ENCODE data around the gene CTDNEP1. TPM values are rescaled to one million over a fixed set of nuclear protein-coding genes. Genes with fewer than 3 reads are reported as not detected.
A peak's percentile ranks its signal among the peaks of the same experiment; 100 is the strongest.

Gene CTDNEP1
- total RNA-seq, 2 donors from 2014 or later = 79.5 to 89.2 TPM

DNA sequence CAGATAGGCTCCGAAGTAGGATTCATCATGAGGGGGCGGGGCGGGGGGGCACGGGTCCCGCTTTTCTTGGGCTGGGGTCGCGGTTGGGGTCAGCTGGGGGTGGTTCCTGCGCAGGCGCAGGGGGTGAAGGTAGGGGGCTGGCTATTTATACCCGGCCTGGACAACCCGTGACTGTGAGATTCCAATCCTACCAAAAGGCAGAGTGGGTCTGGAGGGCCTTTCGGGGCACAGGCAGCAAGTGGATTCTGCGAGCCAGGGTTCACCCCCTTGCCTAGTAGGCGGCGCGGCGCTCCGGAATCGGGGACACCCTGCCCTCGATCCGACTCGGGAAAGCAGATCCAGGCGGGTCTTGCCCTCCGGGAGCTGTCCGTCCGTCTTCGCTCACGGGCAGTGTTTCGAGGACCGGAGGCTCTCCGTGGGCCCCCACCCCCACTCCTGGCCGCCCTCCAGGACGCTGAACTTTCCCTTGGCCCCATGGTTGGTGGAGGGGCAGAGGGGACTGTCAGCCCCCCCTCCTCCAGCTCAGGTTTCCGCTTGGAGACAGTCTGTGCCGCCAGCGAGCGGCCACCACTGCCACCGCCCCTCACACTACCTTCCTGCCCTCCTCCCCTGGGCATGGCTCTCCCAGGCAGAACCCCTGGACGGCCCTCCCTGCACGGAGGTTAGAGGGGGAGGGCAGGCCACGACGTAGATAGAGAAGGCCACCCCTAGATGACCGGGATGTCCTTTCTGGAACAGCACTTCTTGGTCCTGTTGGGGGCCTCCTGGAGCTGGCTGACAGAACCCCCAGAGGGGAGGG, 30.6 kb upstream of the CTDNEP1 start:
- intact Hi-C loops (cut with DNase I) = loop anchor here (2.0 to 10.0 kb wide), 3 partner anchors 15 to 450 kb away; partner anchors contain the start of gene SLC16A11 (in 1 of the 2)
- DNase-seq (ENCODE audit: low spot score) = no peak

- intact Hi-C loops (cut with DNase I) = loop anchor here (2.0 to 10.0 kb wide), 3 partner anchors 15 to 451 kb away; partner anchors contain the start of gene SLC16A11 (in 1 of the 2)
These were observed 29.8 kb upstream of the CTDNEP1 start, which contains the start of gene SLC2A4 for GRCh38 chr17:7281074-7281952. SLC2A4 (plus strand) TSS chr17:7281718; CDS start chr17:7281935, 217 bp downstream.

DNA sequence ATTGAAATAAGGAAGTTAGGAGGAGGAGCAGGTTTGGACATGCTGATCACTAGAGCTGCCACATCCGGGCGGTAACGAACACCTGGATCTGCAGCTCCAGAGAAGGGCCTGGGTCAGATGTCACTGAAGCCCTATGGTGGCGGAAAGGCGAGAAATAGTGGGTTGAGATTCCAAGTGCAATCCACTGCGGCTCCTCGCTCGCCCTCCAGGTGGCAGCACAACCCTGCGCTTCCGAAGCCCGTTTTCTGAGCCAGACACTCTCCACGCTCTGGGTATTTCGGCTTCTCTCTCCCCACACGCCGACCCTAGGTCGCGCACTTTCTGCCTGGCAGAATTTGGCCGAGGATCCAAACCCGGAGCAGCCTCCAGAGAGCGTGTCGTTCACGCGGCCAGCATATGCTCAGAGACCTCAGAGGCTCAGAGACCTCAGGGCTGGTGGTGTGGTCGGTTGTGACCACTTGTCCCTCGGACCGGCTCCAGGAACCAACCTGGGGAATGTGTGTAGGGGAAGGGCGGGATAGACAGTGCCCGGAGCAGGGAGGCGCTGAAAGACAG, 29.1 kb upstream of the CTDNEP1 start:
- intact Hi-C loops (cut with DNase I) = loop anchor here (2.0 to 10.0 kb wide), 3 partner anchors 16 to 452 kb away; partner anchors contain the start of gene SLC16A11 (in 1 of the 2)

More at GRCh38 chr17:7281074-7281952, 29.8 kb upstream of the CTDNEP1 start, which contains the start of gene SLC2A4:
- DNase-seq (ENCODE audit: low spot score) = peak; percentile 98

DNA sequence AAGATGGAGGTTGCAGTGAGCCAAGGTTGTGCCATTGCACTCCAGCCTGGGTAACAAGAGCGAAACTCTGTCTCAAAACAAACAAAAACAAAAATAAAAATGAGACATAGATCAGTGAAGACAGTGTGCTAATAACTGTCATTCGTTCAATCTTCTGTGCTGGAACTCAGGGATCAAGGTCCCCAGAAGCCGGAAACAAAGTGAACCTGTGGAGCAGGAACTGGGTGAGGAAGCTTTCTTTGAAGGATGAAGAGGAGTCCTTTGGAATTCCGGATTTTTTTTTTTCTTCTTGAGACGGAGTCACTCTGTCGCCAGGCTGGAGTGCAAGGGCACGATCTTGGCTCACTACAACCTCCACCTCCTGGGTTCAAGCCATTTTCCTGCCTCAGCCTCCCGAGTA, 27.9 kb upstream of the CTDNEP1 start:
- no peak for DNase-seq (ENCODE audit: low spot score)
- intact Hi-C loops (cut with DNase I) = no loop called here

More for the DNA sequence above, 29.1 kb upstream of the CTDNEP1 start:
- peak; percentile 95 for DNase-seq (ENCODE audit: low spot score)

DNA sequence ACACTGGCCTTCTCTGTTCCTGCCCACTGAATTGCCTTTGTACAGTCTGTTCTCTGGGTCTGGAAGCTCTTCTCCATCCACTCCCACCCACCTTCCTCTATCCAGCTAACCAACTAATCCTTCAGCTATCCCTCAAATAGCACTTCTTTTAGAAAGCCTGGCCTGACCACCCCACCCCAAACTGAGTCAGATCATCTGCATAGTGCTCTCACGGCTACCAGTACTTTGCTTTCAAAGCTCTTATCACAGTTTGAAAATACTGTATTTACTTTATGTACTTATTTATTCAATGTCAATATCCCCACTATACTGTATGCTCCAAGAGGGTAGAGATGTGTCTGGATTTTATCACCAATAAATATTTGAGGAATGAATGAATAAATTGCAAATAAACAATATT, 15.2 kb upstream of the CTDNEP1 start:
- no peak for DNase-seq (ENCODE audit: low spot score)
- intact Hi-C loops (cut with DNase I) = no loop called here

GRCh38 chr17:7263801-7264078, 12.2 kb upstream of the CTDNEP1 start:
- intact Hi-C loops (cut with DNase I) = no loop called here
- no peak for DNase-seq (ENCODE audit: low spot score)

DNA sequence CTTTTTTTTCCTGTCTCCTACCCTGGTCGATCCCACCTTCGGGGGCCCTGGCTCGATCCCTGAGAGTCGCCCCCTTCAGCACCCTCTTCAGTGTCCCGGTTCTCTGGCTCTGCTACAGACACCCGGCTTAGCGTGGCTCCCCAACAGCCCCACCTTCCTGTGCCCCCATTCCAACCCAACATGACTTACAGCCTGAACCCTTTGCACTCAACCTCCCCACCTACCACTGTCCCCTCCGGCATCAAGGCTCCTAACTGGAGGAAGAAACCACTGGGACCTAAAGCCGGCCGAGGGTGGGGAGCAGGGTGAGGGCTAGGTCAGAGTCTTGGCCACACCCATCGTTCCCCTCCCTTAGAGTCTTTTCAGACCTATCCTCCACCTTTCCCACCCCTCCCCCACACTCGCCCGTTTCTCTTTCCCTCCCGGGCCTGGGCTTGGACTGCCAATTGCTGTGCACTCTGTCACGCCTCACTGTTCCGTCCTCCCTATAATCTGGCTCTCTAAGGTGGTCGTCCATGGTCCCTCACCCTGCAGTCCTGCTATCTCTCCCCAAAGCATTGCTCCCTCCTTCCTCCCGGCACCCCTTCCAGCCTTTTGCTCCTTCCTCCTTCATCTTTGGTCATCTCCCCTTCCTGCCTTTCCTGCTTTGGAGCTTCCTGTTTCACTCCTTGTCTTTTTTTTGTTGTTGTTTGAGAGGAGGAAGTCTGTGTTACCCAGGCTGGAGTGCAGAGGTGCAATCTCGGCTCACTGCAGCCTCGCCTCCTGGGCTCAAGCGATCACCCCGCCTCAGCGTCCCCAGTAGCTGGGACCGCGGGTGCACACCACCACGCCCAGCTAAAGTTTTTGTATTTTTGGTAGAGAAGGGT, 11.6 kb upstream of the CTDNEP1 start:
- intact Hi-C loops (cut with DNase I) = no loop called here
- no peak for DNase-seq (ENCODE audit: low spot score)

- no peak for DNase-seq (ENCODE audit: low spot score)
- intact Hi-C loops (cut with DNase I) = no loop called here
These were observed 10.8 kb upstream of the CTDNEP1 start, which contains the start of gene CLDN7 for GRCh38 chr17:7262192-7262934. CLDN7 (minus strand) TSS chr17:7262478; CDS start chr17:7262043, 435 bp downstream.

DNA sequence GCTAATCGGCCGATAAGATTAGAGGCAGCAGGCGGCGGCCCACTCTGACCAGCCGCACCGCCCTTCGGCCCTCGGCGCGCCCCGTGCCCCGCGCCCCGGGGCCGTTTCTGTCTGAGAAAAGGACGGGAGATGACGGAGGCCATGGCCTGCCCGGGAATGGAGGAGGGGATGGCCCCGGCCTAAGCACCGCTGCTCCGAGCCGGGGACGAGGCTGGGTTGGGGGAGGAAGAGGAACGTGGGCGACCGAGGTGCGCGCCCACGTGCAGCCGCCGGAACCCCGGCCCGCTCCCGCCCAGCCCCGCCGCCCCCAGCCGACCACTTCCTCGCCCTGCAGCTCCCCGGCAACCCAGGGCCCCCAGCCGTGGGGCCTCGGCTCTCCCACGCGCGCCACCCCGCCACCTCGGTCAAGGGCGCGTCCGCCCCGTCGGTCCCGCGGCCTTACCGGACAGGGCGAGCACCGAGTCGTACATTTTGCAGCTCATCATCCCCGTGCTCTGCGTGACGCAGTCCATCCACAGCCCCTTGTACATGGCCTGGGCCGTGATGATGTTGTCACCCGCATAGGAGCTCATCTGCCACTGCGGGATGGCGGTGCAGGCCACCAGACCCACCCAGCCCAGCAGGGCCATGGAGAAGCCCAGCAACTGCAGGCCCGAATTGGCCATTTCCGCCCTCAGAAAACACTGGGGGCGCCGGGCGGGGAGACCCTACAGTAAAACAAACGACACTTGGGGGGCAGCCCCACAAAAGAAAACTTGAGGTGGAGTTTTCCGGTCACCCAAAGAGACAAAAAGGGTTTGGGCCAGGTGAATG, 10.1 kb upstream of the CTDNEP1 start:
- intact Hi-C loops (cut with DNase I) = no loop called here
- DNase-seq (ENCODE audit: low spot score) = no peak

DNA sequence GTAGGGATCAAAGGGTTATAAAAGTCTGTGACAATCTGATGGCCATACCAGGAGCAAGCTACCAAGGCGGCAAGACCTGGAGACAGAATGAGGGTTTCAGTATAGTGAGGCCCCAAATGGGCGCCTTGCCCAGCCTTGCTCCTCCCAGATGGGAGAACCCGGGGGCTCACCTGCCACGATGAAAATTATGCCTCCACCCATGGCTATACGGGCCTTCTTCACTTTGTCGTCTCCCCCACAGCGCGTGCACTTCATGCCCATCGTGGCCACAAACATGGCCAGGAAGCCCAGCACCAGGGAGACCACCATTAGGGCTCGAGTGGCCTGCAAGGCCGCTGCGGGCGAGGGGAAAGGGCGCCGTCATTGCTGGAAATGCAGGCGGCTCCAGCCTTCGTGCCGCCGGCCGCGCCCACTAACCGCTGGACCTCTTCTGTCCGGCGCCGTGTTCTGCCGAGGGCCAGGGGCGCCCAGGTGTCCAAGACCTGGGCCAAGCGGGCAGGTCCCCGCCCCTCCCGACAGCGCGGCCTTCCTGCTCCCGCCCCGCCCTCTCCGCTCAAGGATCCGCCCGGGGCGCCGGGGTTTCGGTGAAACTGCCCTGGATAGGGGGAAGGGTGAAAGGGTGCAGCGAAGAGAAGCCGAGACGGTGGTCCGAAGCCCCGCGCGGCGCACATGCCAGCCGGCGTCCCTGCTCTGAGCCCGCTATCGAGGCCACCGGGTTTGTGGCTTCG, 9.3 kb upstream of the CTDNEP1 start:
- DNase-seq (ENCODE audit: low spot score) = no peak
- intact Hi-C loops (cut with DNase I) = no loop called here

DNA sequence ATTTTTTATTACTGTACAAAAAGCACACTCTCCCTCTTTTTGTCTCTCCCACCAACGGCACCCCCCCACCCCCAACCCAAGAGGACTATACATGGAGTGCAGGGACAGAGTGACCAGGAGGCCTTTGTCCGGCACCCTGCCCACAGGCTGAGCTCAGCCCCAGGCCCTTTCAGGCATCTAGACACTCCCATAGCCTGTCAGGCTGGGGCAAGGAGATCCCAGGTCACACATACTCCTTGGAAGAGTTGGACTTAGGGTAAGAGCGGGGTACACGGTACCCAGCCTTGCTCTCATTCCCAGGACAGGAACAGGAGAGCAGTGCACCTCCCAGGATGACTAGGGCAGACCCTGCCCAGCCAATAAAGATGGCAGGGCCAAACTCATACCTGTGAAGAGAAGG, 8.6 kb upstream of the CTDNEP1 start:
- intact Hi-C loops (cut with DNase I) = no loop called here

GRCh38 chr17:7259555-7259889, 8.0 kb upstream of the CTDNEP1 start:
- DNase-seq (ENCODE audit: low spot score) = no peak
- intact Hi-C loops (cut with DNase I) = no loop called here

More for the DNA sequence above, 8.6 kb upstream of the CTDNEP1 start:
- DNase-seq (ENCODE audit: low spot score) = no peak

DNA sequence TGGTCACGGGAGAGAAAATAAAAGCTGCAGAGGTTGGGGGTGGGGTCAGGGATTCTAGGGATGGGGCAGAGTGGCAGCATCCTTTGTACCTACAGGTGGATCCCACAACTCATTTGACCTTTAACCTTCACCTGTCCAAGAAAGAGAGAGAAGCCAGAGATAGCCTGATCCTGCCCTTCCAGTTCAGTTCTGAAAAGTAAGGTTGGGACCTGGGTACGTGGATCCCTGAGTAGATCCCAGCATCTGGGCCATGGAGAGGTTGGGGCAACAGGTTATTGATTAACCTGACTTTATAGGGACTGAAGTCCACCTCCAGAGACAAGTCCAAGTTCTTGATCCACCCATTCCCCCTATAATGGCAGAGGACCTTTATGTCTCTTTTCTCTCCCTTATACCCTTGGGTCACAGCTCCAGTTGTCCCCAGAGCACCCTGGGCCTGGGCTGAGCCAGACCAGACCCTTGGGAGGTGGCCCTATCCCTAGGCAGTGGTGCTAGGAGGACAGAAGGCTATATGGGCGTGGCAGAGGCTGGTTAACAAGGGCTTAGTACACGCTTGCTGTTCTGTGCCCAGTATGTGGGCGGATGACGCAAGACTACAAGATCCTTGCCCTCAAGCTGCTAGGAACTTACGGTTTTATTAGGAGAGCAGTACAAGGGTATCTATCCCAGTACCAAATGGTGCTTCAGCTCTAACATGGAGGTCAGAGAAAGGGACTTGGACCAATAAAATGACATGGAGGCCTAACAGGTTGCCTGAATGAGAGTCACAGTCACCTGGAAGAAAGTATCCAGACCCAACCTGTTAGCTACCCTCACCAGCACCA, 7.4 kb upstream of the CTDNEP1 start:
- intact Hi-C loops (cut with DNase I) = no loop called here
- no peak for DNase-seq (ENCODE audit: low spot score)

GRCh38 chr17:7256766-7257456, 5.4 kb upstream of the CTDNEP1 start:
- DNase-seq (ENCODE audit: low spot score) = no peak
- intact Hi-C loops (cut with DNase I) = no loop called here

GRCh38 chr17:7254511-7254910, 3.0 kb upstream of the CTDNEP1 start:
- no peak for DNase-seq (ENCODE audit: low spot score)
- intact Hi-C loops (cut with DNase I) = loop anchor here in 1 of 2 donors (5.0 kb wide), 1 partner anchor 93 kb away; no protein-coding TSS in a partner anchor
